Activated CD4-positive, alpha-beta T cell treated with anti-CD3 and anti-CD28 coated beads for 48 hours (primary cell): Measurements from ENCODE around the gene GPR34.

ENCODE experiments used
- DNase-seq: peaks from one replicate; pipeline ENCODE4 v3.0.0-alpha.2; 2020

GPR34 gene

DNA sequence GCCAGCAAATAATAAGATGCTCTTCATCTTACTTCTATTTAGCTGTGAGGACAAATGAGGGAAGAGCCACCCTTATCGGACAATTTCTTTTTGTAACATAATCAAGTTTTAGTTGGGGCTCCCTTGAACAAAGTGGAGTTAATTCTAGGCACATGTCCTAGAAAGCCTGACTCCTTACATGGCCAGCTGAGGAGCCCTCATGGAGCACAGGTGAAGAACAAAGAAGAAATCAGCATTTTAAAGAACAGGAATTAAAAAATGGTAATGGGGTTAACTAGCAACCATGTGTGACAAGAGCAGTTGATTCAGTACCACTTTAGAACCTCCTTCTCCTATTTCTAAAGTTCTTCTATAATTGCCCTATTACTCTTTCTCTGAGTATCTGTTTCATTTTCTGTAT, 51.1 kb downstream of the GPR34 start:
- DNase-seq = no peak
